ENCODE results near the gene EMILIN2. TPM values are rescaled to one million over a fixed set of nuclear protein-coding genes. Genes with fewer than 3 reads are reported as not detected.

Gene EMILIN2
- total RNA-seq, 3 donors from 2014 or later = 13.3 to 19.6 (median 18.3) TPM

DNA sequence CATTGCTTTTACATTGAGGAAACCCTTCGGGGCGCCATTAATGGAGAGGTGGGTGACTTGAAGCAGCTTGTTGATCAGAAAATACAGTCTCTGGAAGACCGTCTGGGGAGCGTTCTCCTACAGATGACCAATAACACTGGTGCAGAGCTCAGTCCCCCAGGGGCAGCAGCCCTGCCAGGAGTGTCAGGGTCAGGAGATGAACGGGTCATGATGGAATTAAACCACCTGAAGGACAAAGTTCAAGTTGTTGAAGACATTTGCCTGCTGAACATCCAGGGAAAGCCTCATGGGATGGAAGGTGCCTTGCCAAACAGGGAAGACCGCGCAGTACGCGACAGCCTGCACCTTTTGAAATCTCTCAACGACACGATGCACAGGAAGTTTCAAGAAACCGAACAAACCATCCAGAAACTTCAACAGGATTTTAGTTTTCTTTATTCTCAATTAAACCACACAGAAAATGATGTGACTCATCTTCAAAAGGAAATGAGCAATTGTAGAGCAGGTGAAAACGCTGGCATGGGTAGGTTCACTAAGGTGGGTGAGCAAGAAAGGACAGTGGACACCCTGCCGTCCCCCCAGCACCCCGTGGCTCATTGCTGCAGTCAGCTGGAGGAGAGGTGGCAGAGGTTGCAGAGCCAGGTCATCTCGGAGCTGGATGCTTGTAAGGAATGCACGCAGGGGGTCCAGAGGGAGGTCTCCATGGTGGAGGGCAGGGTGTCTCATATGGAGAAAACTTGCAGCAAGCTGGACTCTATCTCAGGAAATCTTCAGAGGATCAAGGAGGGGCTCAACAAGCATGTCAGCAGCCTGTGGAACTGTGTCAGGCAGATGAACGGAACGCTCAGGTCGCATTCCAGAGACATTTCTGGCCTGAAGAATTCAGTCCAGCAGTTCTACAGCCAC lies 45.0 kb downstream of the EMILIN2 start:
- intact Hi-C loops (cut with DNase I, micrococcal nuclease) = no loop called here
- TF ChIP-seq, protein P1, sequence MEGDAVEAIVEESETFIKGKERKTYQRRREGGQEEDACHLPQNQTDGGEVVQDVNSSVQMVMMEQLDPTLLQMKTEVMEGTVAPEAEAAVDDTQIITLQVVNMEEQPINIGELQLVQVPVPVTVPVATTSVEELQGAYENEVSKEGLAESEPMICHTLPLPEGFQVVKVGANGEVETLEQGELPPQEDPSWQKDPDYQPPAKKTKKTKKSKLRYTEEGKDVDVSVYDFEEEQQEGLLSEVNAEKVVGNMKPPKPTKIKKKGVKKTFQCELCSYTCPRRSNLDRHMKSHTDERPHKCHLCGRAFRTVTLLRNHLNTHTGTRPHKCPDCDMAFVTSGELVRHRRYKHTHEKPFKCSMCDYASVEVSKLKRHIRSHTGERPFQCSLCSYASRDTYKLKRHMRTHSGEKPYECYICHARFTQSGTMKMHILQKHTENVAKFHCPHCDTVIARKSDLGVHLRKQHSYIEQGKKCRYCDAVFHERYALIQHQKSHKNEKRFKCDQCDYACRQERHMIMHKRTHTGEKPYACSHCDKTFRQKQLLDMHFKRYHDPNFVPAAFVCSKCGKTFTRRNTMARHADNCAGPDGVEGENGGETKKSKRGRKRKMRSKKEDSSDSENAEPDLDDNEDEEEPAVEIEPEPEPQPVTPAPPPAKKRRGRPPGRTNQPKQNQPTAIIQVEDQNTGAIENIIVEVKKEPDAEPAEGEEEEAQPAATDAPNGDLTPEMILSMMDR (IDR thresholded peaks at IDR 0.05) = no peak

DNA sequence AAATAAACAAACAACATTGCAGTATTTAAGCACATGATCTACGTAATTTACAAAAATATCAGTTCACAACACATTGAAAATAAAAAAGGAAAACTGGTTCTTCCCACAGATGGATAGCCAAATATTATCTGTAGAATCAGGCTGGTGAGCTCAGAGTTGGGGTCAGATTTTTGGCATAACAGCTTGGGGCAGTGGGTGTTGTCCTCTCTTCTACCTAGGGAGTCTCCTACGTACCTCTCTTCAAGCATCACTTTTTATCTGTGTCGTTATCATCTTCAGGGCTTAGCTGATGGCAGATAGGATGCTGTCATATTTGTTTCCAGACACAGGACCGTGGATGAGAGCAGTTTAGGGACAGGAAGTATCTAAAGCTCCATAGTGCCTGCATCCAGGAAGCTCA lies 46.2 kb downstream of the EMILIN2 start:
- Histone ChIP-seq H3K9me3 (no peaks in the 10 kb centered on the region), H3K4me1 (ENCODE audit: low read depth) (no peaks in the 10 kb centered on the region), H3K36me3 (ENCODE audit: low read depth) (no peaks in the 10 kb centered on the region), H3K4me3 (no peak overlapping the region)
- intact Hi-C loops (cut with DNase I, micrococcal nuclease) = no loop called here
- ATAC-seq = no peak
- TF ChIP-seq, protein P1 (IDR thresholded peaks at IDR 0.05) = no peak
- no peak for DNase-seq

More for the DNA sequence above, 45.0 kb downstream of the EMILIN2 start:
- no peaks in the 10 kb centered on the region for H3K36me3 ChIP-seq (ENCODE audit: low read depth)
- no peaks in the 10 kb centered on the region for H3K9me3 ChIP-seq
- H3K4me1 ChIP-seq (ENCODE audit: low read depth) = no peaks in the 10 kb centered on the region
- H3K4me3 ChIP-seq = no peak overlapping the region
- DNase-seq (no peak), ATAC-seq (no peak)

DNA sequence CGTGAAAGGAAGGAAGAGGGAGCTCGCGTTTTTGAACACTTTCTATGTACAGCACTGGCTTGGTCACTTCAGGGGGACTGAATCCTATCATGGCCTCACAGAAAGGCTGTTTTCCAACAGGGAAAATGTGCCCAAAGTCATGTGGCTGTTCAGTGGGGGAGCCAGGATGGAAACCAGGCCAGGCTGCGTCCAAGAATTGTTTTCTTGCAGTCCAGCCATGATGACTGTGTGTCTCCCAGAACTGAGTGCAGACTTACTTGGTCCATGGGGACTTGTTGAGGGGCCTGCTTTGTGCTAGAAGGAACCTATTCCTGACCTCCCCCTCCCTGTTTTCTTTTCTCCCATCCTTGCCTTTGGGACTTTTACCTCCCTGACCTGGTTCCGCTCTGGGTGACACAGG lies 46.9 kb downstream of the EMILIN2 start:
- intact Hi-C loops (cut with DNase I, micrococcal nuclease) = no loop called here
- TF ChIP-seq, protein P1 (IDR thresholded peaks at IDR 0.05) = no peak

DNA sequence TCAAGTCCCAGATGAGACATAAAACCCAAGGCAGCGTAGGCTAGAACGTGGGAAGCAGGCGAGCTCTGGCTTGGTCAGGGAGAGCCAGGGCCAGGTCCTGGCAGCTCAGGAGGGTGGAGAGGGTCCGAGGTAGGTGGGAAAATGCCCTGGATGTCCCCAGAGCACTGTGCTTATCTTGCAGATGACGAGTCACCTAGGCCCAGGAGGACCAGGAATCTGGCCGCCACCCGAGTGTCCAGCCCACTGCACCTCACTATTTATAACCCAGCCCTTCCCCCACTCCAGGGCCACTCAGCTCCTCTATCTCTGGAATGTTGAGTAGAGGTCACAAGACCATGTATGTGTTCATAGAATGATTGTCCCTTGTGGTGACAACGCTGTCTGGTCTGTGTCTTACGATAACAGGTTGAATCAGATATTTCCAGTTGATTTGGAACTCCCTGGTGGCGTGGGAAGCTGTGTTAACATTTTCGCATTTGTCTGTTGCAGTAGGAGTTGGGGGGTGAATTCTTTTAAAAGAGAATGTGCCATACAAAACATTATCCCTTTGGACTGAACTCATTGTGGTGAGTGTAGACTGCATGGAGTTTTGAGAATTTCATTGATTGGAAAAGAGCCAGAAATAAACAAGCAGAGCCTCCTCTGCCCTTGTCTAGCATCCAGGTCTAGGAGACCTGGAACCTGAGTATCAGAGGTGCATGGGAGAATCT lies 47.5 kb downstream of the EMILIN2 start:
- Histone ChIP-seq H3K36me3 (ENCODE audit: low read depth) (no peaks in the 10 kb centered on the region), H3K4me3 (no peak overlapping the region), H3K4me1 (ENCODE audit: low read depth) (no peaks in the 10 kb centered on the region), H3K9me3 (no peaks in the 10 kb centered on the region)
- ATAC-seq (no peak), DNase-seq (no peak)
- intact Hi-C loops (cut with DNase I, micrococcal nuclease) = no loop called here
- TF ChIP-seq, protein P1 (IDR thresholded peaks at IDR 0.05) = no peak

More for the DNA sequence above, 46.9 kb downstream of the EMILIN2 start:
- Histone ChIP-seq H3K4me1 (ENCODE audit: low read depth) (no peaks in the 10 kb centered on the region), H3K36me3 (ENCODE audit: low read depth) (no peaks in the 10 kb centered on the region), H3K4me3 (no peak overlapping the region), H3K9me3 (no peaks in the 10 kb centered on the region)
- ATAC-seq (no peak), DNase-seq (no peak)

DNA sequence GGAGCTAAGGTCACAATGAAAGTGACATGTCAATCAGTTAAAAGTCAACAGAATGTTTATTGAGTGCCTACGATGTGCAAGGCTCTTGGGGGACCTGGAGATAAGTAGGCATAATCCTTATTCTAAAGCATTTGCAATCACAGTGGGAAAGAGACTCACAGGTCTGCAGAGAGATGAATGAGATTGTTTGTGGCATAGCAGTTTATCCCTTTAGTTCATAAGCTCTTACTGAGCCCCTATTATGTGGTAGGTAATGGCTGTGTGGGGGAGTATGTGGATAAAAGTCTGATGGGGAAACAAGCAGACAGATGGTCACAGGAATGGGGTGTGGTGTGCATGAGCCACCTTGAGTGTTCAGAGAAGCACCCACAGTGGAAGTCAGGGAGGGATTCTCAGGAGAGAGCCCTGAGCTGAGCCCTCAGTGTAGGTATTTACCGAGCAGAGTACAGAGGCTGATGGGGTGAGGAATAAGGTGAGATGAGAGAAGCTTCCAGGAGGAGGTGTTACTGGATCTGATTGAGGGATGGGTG lies 48.1 kb downstream of the EMILIN2 start:
- DNase-seq (no peak), ATAC-seq (no peak)
- H3K36me3 ChIP-seq (ENCODE audit: low read depth) = no peaks in the 10 kb centered on the region
- no peaks in the 10 kb centered on the region for H3K4me1 ChIP-seq (ENCODE audit: low read depth)
- no peak overlapping the region for H3K4me3 ChIP-seq
- H3K9me3 ChIP-seq = no peaks in the 10 kb centered on the region
- TF ChIP-seq, protein P1 (IDR thresholded peaks at IDR 0.05) = no peak
- intact Hi-C loops (cut with DNase I, micrococcal nuclease) = no loop called here
